ENCODE results near the gene HTR5A. TPM values are rescaled to one million over a fixed set of nuclear protein-coding genes. Genes with fewer than 3 reads are reported as not detected.
A peak's percentile ranks its signal among the peaks of the same experiment; 100 is the strongest.

The HTR5A gene
- total and polyA plus RNA-seq, 2 of the 13 experiments (the other 11 are each of a cell fraction or from before 2014, with no cell fraction given) = not detected

DNA sequence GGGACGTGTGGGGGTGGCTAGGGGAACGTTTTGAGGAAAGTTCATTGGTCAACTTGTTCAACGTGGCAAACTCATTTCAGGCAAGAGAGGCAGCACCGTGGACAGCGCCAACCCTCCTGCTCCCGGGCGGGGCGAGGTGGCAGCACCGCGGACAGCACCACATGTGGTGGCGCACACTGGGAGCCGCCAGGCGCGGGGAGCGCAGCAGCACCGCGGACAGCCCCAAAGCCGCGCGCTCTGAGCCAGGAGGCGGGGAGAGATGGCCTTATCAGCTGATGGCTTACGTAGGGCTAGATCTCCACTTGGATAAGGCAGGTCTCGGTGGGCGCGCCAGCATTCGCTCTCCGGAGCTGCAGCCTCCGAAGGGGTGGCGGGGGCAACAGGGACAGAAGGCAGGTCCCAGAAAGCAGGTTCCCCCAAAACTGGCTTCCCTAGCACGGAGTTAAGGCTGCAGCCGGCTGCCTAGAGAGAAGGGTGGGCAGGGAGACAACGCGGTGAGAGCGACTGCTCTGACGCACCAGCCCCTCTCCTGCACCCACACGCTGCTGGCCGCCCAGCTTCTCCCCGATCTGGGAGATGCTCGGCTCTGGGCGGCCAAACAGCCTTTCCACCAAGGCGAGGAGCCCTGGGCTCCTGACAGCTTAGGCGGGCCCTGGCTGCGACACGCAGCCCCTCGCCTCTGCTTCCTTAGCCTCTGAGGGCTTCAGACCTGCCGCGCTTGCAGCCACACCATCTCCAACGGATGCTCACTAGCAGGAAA lies at the start of gene HTR5A (continued):
- TF ChIP-seq KLF15 (CRISPR knock-in tag; IDR thresholded peaks at IDR 0.05; ENCODE audit: borderline replicate concordance) (peak; percentile 100), GATA4 (IDR thresholded peaks at IDR 0.05; ENCODE audit: borderline replicate concordance, low read depth) (no peak), ZNF468 (CRISPR knock-in tag; IDR thresholded peaks at IDR 0.05) (peak; percentile 100), ZNF7 (CRISPR knock-in tag; IDR thresholded peaks at IDR 0.05) (peak; percentile 97), ARNT (IDR thresholded peaks at IDR 0.05) (no peak), RFX1 (IDR thresholded peaks at IDR 0.05) (no peak), MED8 (CRISPR knock-in tag; IDR thresholded peaks at IDR 0.05; ENCODE audit: insufficient replicate concordance) (peak; percentile 86), ZNF354B (CRISPR knock-in tag; IDR thresholded peaks at IDR 0.05) (peak; percentile 100), ZUFSP (CRISPR knock-in tag; IDR thresholded peaks at IDR 0.05; ENCODE audit: borderline replicate concordance) (peak; percentile 96; the same call in 1 of the 2 replicates), NRL (CRISPR knock-in tag; IDR thresholded peaks at IDR 0.05; ENCODE audit: borderline replicate concordance) (peak; percentile 100), NONO (IDR thresholded peaks at IDR 0.05) (no peak), NONO (CRISPR knock-in tag; conservative IDR thresholded peaks at IDR 0.05) (peak; percentile 97), STAT6 (CRISPR knock-in tag; IDR thresholded peaks at IDR 0.05; ENCODE audit: borderline replicate concordance) (peak; percentile 63; the same call in 1 of the 2 replicates), KDM2A (CRISPR knock-in tag; IDR thresholded peaks at IDR 0.05; ENCODE audit: borderline replicate concordance, low read depth) (peak; percentile 100)
- TF ChIP-seq, protein P1, sequence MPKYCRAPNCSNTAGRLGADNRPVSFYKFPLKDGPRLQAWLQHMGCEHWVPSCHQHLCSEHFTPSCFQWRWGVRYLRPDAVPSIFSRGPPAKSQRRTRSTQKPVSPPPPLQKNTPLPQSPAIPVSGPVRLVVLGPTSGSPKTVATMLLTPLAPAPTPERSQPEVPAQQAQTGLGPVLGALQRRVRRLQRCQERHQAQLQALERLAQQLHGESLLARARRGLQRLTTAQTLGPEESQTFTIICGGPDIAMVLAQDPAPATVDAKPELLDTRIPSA (CRISPR knock-in tag; IDR thresholded peaks at IDR 0.05; ENCODE audit: borderline replicate concordance) = peak; percentile 100
- TF ChIP-seq, protein P2, sequence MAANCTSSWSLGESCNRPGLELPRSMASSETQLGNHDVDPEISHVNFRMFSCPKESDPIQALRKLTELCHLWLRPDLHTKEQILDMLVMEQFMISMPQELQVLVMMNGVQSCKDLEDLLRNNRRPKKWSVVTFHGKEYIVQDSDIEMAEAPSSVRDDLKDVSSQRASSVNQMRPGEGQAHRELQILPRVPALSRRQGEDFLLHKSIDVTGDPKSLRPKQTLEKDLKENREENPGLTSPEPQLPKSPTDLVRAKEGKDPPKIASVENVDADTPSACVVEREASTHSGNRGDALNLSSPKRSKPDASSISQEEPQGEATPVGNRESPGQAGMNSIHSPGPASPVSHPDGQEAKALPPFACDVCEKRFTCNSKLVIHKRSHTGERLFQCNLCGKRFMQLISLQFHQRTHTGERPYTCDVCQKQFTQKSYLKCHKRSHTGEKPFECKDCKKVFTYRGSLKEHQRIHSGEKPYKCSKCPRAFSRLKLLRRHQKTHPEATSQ (CRISPR knock-in tag; IDR thresholded peaks at IDR 0.05; ENCODE audit: borderline replicate concordance) = peak; percentile 100
- TF ChIP-seq, protein P3, sequence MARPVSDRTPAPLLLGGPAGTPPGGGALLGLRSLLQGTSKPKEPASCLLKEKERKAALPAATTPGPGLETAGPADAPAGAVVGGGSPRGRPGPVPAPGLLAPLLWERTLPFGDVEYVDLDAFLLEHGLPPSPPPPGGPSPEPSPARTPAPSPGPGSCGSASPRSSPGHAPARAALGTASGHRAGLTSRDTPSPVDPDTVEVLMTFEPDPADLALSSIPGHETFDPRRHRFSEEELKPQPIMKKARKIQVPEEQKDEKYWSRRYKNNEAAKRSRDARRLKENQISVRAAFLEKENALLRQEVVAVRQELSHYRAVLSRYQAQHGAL (CRISPR knock-in tag; IDR thresholded peaks at IDR 0.05; ENCODE audit: not compliant biosample characterization) = peak; percentile 100
